Tibial nerve (tissue), 4 donors: ENCODE measurements around the gene SLC2A8.

Experiments
- CTCF ChIP-seq, 5 experiments: fragments of 200-600 bp in 3 of 5; fragments of 450-650 bp in 2 of 5; sonication (generic) in 3 of 5; IDR thresholded peaks; one replicate each; pipeline ENCODE4 v1.5.1; 2016 to 2019; ENCODE audit warnings: antibody characterized with exemption in 5 of 5, mild to moderate bottlenecking in 3 of 5, moderate library complexity in 2 of 5
- EP300 ChIP-seq, 2 donors: sonication (generic); formaldehyde crosslinking; IDR thresholded peaks; one replicate each; pipeline ENCODE4 v1.6.1; 2017; ENCODE audit warnings: antibody characterized with exemption in 2 of 2, mild to moderate bottlenecking in 1 of 2
- POLR2A ChIP-seq, 2 donors: fragments of 450-650 bp; IDR thresholded peaks; one replicate each; pipeline ENCODE4 v1.6.1; 2017; ENCODE audit warnings: antibody characterized with exemption in 2 of 2, mild to moderate bottlenecking in 2 of 2, moderate library complexity in 2 of 2

DNA sequence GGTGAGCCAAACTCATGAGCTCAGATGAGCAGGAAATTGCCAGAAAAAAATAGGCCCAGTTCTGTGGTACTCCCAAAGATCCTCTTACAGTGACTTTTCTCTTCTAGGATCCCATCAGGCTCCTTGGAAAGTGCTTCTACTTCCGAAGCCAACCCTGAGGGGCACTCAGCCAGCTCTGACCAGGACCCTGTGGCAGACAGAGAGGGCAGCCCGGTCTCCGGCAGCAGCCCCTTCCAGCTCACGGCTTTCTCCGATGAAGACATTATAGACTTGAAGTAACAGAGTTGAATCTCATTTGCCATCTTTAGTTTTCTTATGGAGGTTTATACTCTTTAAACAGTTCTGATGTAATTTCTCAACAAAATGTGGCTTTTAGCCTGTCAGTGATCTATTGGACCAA lies 4.0 kb upstream of the SLC2A8 start:
- TF ChIP-seq CTCF (IDR thresholded peaks at IDR 0.05) (no peak), EP300 (IDR thresholded peaks at IDR 0.05) (no peak), POLR2A (IDR thresholded peaks at IDR 0.05) (no peak)
